A673 (cell line): Measurements from ENCODE around the gene TMEM125. TPM values are rescaled to one million over a fixed set of nuclear protein-coding genes. Genes with fewer than 3 reads are reported as not detected.

ENCODE experiments used
- BruUV-seq: library from RNA; stranded (reverse); fragments of 400-500 nt; replicated peaks from 2 replicates; lab custom pipeline; 2021; lab: Mats Ljungman, UMichigan
- CTCF ChIA-PET: fragments of 300-600 bp; sonication (Branson Sonifier 250); formaldehyde crosslinking; loops from one replicate; lab custom pipeline; 2022; ENCODE audit warnings: antibody characterized with exemption; lab: Charles Lee
- POLR2A ChIA-PET: fragments of 300-600 bp; sonication (Branson Sonifier 250); formaldehyde crosslinking; loops from one replicate; lab custom pipeline; 2022; ENCODE audit warnings: antibody characterized with exemption; ENCODE audit not compliant: low non-redundant PET; lab: Charles Lee
- DNase-seq: peaks from one replicate; pipeline ENCODE4 v3.0.0-alpha.2; 2015; ENCODE audit warnings: low spot score
- H3K27ac ChIP-seq: fragments of 200-600 bp; sonication (generic); 2 replicates; pipeline ENCODE4 v1.5.1; 2016; ENCODE audit warnings: mixed run types, low read depth, mild to moderate bottlenecking, mixed read lengths, antibody characterized with exemption, low read length; ENCODE audit not compliant: poor library complexity, severe bottlenecking
- H3K27me3 ChIP-seq: fragments of 200-600 bp; sonication (generic); replicated peaks from 2 replicates; pipeline ENCODE4 v1.6.1; 2017; ENCODE audit warnings: mixed run types, low read depth, mild to moderate bottlenecking, mixed read lengths, antibody characterized with exemption, low read length; ENCODE audit not compliant: insufficient read depth, poor library complexity
- H3K36me3 ChIP-seq: fragments of 200-600 bp; sonication (generic); 2 replicates; pipeline ENCODE4 v1.6.1; 2016; ENCODE audit warnings: mixed run types, mild to moderate bottlenecking, mixed read lengths, antibody characterized with exemption, low read length; ENCODE audit not compliant: insufficient read depth, poor library complexity, severe bottlenecking
- H3K4me1 ChIP-seq: fragments of 200-600 bp; sonication (generic); 2 replicates; pipeline ENCODE4 v1.6.1; 2017; ENCODE audit warnings: mixed run types, mild to moderate bottlenecking, mixed read lengths, antibody characterized with exemption, low read length; ENCODE audit not compliant: insufficient read depth, poor library complexity, severe bottlenecking
- H3K4me3 ChIP-seq: fragments of 200-600 bp; sonication (generic); 2 replicates; pipeline ENCODE4 v1.5.1; 2016; ENCODE audit warnings: low read depth, mixed run types, mild to moderate bottlenecking, mixed read lengths, low read length; ENCODE audit not compliant: poor library complexity, severe bottlenecking
- H3K9me3 ChIP-seq: fragments of 200-600 bp; sonication (generic); 2 replicates; pipeline ENCODE4 v1.6.1; 2016; ENCODE audit warnings: mixed run types, low read depth, mild to moderate bottlenecking, mixed read lengths, antibody characterized with exemption, low read length; ENCODE audit not compliant: poor library complexity, severe bottlenecking
- EZH2 ChIP-seq: fragments of 200-600 bp; sonication (generic); IDR thresholded peaks from 2 replicates; pipeline ENCODE4 v1.6.1; 2017; ENCODE audit warnings: borderline replicate concordance, low read depth, mild to moderate bottlenecking, mixed read lengths, antibody characterized with exemption, low read length; ENCODE audit not compliant: poor library complexity, severe bottlenecking
- intact Hi-C: fragments of 100-400 bp; cut with micrococcal nuclease; formaldehyde crosslinking; loops from one replicate; pipeline ENCODE4 v1.10.0; 2022; ENCODE audit not compliant: unreplicated experiment
- total RNA-seq: library from RNA; stranded (reverse); gene quantifications from 2 replicates; pipeline ENCODE4 v1.2.3, GENCODE V29; 2021
- TF ChIP-seq, protein P1 (sequence below): fragments of 300-800, 200-600 bp; sonication (generic); conservative IDR thresholded peaks from 2 replicates; pipeline ENCODE4 v1.5.1; 2017; ENCODE audit warnings: low read depth, mild to moderate bottlenecking, antibody characterized with exemption, low read length, moderate library complexity, mixed read lengths

TMEM125 gene
- total RNA-seq, 1 experiment from 2014 or later: not detected

- Histone ChIP-seq H3K36me3 (no peaks in the 10 kb centered on the region), H3K27ac (peak overlapping the region; percentile 65), H3K4me1 (peaks cover 10% of the 10 kb centered on the region), H3K9me3 (no peaks in the 10 kb centered on the region), H3K4me3 (no peak overlapping the region), H3K27me3 (no peaks in the 10 kb centered on the region)
- no peak for DNase-seq
- no peak for TF ChIP-seq EZH2
- TF ChIP-seq, protein P1, sequence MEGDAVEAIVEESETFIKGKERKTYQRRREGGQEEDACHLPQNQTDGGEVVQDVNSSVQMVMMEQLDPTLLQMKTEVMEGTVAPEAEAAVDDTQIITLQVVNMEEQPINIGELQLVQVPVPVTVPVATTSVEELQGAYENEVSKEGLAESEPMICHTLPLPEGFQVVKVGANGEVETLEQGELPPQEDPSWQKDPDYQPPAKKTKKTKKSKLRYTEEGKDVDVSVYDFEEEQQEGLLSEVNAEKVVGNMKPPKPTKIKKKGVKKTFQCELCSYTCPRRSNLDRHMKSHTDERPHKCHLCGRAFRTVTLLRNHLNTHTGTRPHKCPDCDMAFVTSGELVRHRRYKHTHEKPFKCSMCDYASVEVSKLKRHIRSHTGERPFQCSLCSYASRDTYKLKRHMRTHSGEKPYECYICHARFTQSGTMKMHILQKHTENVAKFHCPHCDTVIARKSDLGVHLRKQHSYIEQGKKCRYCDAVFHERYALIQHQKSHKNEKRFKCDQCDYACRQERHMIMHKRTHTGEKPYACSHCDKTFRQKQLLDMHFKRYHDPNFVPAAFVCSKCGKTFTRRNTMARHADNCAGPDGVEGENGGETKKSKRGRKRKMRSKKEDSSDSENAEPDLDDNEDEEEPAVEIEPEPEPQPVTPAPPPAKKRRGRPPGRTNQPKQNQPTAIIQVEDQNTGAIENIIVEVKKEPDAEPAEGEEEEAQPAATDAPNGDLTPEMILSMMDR: no peak
- POLR2A ChIA-PET: no interaction called here
- CTCF ChIA-PET: no interaction called here
- intact Hi-C loops: no loop called here
- no TSS peak for BruUV-seq
These were observed 5.0 kb downstream of the TMEM125 start for GRCh38 chr1:43274804-43275180.

DNA sequence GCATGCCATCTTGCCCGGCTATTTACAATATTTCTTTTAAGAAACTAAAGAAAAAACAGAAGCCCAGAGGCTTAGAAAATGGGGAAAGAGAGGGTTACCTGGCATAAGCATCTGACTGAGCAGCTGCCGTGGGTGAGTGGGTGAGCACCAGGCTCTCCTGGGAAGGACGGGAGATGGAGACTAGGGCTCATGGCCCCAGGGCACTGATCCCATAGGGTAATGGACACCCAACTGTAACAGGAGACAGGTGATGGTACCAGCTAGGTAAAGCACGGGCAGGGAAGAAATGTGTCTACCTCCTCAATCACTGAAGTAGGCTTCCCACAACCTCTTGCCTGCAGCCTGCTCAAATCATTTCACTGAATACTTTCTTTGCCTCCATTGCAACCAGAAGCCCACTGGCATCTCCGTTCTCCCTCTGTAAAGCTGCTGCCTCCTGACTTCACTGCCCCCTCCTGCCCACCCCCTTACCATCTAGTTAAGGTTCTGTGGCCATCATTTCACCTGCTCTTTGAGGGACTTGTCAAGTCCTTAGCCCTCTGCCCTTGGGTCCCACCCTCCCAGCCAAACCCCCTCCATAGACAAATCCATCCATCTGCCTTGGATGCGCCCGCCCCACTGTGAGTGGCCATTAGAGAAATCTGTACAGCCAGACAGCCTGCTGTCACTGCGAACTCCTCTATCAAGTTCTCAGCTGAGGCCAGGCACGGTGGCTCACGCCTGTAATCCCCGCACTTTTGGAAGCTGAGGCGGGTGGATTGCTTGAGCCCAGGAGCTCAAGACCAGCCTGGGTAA lies 6.2 kb downstream of the TMEM125 start:
- no peak for TF ChIP-seq EZH2
- TF ChIP-seq, protein P1: no peak
- Histone ChIP-seq H3K4me3 (no peak overlapping the region), H3K36me3 (no peaks in the 10 kb centered on the region), H3K27ac (no peak overlapping the region), H3K9me3 (no peaks in the 10 kb centered on the region), H3K4me1 (peaks cover 10% of the 10 kb centered on the region), H3K27me3 (no peaks in the 10 kb centered on the region)
- no TSS peak for BruUV-seq
- CTCF ChIA-PET: no interaction called here
- POLR2A ChIA-PET: no interaction called here
- intact Hi-C loops: no loop called here
- DNase-seq: no peak

DNA sequence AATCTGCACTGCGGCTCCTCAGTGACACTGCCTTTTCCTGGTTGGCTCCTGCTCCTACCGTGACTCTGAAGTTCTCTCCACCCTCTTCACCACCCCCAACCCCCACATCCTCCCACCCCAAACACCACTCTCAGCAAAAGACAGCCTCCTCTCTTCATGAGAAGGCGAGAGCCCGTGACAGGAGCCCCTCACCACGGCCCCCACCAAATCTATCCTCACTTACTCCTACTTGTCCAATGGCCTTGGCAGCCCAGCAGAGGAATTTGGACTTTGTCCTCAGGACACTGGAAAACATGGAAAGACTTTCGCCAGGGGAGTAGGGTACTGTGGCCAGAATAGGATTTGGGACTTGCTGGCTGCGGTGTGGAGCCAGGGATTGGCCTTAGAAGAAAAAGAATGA lies 6.9 kb downstream of the TMEM125 start:
- no peak for TF ChIP-seq EZH2
- TF ChIP-seq, protein P1: no peak

More for the DNA sequence above, 6.9 kb downstream of the TMEM125 start:
- peaks cover 10% of the 10 kb centered on the region for H3K4me1 ChIP-seq
- H3K27ac ChIP-seq: no peak overlapping the region
- no peaks in the 10 kb centered on the region for H3K27me3 ChIP-seq
- ChIA-PET POLR2A (interaction anchor here (0.8 kb wide), 1 partner anchor 54 kb away, joined by 3 read pairs; no protein-coding TSS in a partner anchor), CTCF (no interaction called here)
- no peaks in the 10 kb centered on the region for H3K9me3 ChIP-seq
- H3K36me3 ChIP-seq: no peaks in the 10 kb centered on the region
- H3K4me3 ChIP-seq: no peak overlapping the region
- no peak for DNase-seq
- no TSS peak for BruUV-seq
- intact Hi-C loops: no loop called here
